Measurements from ENCODE around the gene PITPNM1. TPM values are rescaled to one million over a fixed set of nuclear protein-coding genes. Genes with fewer than 3 reads are reported as not detected.

PITPNM1 gene
- total RNA-seq, 1 donor from 2014 or later: 71.5 TPM

DNA sequence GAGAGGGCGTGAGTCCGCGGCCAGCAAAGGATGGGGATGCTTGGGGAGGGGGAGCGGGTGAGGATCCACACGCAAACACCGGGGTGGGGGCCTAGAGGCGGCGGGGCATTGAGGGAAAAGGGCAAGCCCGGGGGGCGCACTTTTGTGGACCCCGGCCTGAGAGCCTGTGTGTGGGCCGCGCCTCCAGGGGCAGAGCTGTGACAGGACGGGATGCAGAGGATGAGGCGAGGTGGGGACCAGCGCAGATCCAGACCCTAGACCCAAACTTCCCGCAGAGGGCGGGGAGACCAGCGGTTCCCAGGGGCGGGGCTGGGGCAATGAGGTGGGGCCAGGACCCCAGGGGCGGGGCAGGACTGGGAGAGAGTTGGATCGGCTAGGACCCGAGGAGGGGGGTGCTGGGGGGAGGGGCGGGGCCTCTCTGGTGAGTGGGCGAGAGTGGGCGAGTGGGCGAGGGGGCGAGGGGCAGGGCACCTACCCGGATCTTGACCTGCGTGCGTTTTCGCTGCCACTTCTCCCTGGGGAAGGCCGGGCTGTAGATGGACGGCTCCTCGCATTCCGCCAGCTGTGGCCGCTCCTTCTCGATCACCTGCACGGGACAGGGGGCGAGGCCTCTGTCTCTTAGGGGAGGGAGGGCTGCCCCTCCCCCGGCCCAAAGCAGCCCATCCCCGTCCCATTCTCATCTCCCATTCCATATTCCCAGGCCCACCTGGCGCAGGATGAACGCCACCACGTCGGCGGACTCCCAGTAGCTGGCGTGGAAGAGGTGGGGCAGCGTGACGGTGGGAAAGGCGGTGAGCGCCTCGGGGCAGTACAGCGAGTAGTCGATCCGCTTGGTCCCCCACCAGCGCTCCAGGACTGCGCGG, 10.6 kb downstream of the PITPNM1 start:
- Histone ChIP-seq H3K27me3 (ENCODE audit: insufficient read depth, low read length) (no peaks in the 10 kb centered on the region), H3K4me1 (ENCODE audit: insufficient read depth, low read length) (no peaks in the 10 kb centered on the region), H3K4me2 (ENCODE audit: low read length) (no peak overlapping the region), H3K36me3 (ENCODE audit: insufficient read depth, low read length) (peaks cover 5% of the 10 kb centered on the region), H3K27ac (ENCODE audit: low read depth, low read length) (no peak overlapping the region), H3K9ac (ENCODE audit: low read length) (no peak overlapping the region), H3K4me3 (ENCODE audit: insufficient read depth, low read depth, low read length) (no peak overlapping the region), H3K9me3 (ENCODE audit: insufficient read depth, low read depth, low read length) (no peaks in the 10 kb centered on the region), H2AFZ (ENCODE audit: low read depth, low read length) (no peak overlapping the region), H4K20me1 (ENCODE audit: insufficient read depth, low read length) (peaks cover 11% of the 10 kb centered on the region), H3K79me2 (ENCODE audit: insufficient read depth, low read length) (no peaks in the 10 kb centered on the region)
- H3K9me3 Mint-ChIP-seq (ENCODE audit: unreplicated experiment): no peaks in the 10 kb centered on the region
- TF ChIP-seq, protein P1, sequence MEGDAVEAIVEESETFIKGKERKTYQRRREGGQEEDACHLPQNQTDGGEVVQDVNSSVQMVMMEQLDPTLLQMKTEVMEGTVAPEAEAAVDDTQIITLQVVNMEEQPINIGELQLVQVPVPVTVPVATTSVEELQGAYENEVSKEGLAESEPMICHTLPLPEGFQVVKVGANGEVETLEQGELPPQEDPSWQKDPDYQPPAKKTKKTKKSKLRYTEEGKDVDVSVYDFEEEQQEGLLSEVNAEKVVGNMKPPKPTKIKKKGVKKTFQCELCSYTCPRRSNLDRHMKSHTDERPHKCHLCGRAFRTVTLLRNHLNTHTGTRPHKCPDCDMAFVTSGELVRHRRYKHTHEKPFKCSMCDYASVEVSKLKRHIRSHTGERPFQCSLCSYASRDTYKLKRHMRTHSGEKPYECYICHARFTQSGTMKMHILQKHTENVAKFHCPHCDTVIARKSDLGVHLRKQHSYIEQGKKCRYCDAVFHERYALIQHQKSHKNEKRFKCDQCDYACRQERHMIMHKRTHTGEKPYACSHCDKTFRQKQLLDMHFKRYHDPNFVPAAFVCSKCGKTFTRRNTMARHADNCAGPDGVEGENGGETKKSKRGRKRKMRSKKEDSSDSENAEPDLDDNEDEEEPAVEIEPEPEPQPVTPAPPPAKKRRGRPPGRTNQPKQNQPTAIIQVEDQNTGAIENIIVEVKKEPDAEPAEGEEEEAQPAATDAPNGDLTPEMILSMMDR (IDR thresholded peaks at IDR 0.05; ENCODE audit: insufficient read depth, low read depth, low read length): no peak
- no peak for TF ChIP-seq EZH2 (IDR thresholded peaks at IDR 0.05; ENCODE audit: insufficient read depth, low read length)
- H3K27me3 Mint-ChIP-seq (ENCODE audit: low read depth, unreplicated experiment): no peaks in the 10 kb centered on the region
- peaks cover under 1% of the 10 kb centered on the region for H3K4me1 Mint-ChIP-seq (ENCODE audit: low read depth, unreplicated experiment)
- FAIRE-seq (no peak), DNase-seq (ENCODE audit: low read depth) (no peak)
- no peak overlapping the region for H3K27ac Mint-ChIP-seq (ENCODE audit: unreplicated experiment)
- peaks cover 5% of the 10 kb centered on the region for H3K36me3 Mint-ChIP-seq (ENCODE audit: low read depth, unreplicated experiment)
- no peak overlapping the region for H3K4me3 Mint-ChIP-seq (ENCODE audit: unreplicated experiment)

DNA sequence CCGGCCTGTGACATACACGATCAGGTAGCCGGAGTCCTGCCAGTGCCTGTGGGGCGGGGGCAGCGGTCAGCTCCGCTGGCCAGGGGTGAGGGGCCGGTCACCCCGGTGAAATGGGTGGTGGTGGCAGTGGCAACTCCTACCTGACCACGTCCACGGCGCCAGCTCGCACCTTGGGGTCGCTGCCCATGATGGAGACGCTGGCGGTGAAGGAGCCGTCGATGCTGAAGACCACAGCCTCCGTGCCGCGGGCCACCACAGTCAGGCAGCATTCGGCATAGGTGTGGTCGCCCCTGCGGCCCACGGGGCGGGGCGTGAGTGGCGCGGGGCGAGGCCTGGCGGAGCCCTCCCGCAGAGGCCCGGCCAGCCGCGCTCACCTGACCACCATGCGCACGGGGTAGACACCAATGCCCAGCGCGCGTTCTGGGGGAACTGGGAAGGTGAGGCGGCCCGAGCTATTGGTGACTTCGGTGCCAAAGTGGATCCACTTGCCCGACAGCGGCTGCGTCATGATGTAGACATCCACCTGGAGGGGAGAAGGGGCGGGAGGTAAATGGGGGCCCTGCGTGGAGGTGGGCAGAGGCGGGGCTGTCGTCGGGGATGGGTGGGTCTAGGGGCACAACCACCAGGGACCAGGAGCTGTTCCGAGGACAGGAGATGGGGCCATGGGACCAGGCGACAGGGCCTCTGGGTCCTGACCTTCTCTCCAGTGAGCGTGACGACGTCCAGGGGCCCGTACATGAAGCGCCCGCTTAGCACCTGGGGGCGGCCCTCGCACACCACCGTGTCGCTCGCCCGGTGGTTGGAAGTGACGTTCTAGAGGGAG, 11.4 kb downstream of the PITPNM1 start:
- H3K79me2 ChIP-seq (ENCODE audit: insufficient read depth, low read length): no peaks in the 10 kb centered on the region
- H3K27me3 Mint-ChIP-seq (ENCODE audit: low read depth, unreplicated experiment): no peaks in the 10 kb centered on the region
- H3K4me2 ChIP-seq (ENCODE audit: low read length): no peak overlapping the region
- H3K27ac ChIP-seq (ENCODE audit: low read depth, low read length): no peak overlapping the region
- no peak overlapping the region for H3K4me3 Mint-ChIP-seq (ENCODE audit: unreplicated experiment)
- no peak overlapping the region for H3K9ac ChIP-seq (ENCODE audit: low read length)
- DNase-seq (ENCODE audit: low read depth) (no peak), FAIRE-seq (no peak)
- no peaks in the 10 kb centered on the region for H3K9me3 Mint-ChIP-seq (ENCODE audit: unreplicated experiment)
- peaks cover 13% of the 10 kb centered on the region for H4K20me1 ChIP-seq (ENCODE audit: insufficient read depth, low read length)
- H3K4me1 ChIP-seq (ENCODE audit: insufficient read depth, low read length): no peaks in the 10 kb centered on the region
- TF ChIP-seq, protein P1 (IDR thresholded peaks at IDR 0.05; ENCODE audit: insufficient read depth, low read depth, low read length): no peak
- TF ChIP-seq EZH2 (IDR thresholded peaks at IDR 0.05; ENCODE audit: insufficient read depth, low read length): no peak
- H3K4me1 Mint-ChIP-seq (ENCODE audit: low read depth, unreplicated experiment): peaks cover 2% of the 10 kb centered on the region
- peaks cover 5% of the 10 kb centered on the region for H3K36me3 Mint-ChIP-seq (ENCODE audit: low read depth, unreplicated experiment)
- peaks cover 5% of the 10 kb centered on the region for H3K36me3 ChIP-seq (ENCODE audit: insufficient read depth, low read length)
- no peaks in the 10 kb centered on the region for H3K27me3 ChIP-seq (ENCODE audit: insufficient read depth, low read length)
- H3K9me3 ChIP-seq (ENCODE audit: insufficient read depth, low read depth, low read length): no peaks in the 10 kb centered on the region
- H3K4me3 ChIP-seq (ENCODE audit: insufficient read depth, low read depth, low read length): no peak overlapping the region
- H2AFZ ChIP-seq (ENCODE audit: low read depth, low read length): no peak overlapping the region
- H3K27ac Mint-ChIP-seq (ENCODE audit: unreplicated experiment): no peak overlapping the region

All from astrocyte (in vitro differentiated cells and primary cell).